Body of pancreas (tissue), 4 donors: ENCODE measurements around the gene SMIM14.

Experiments used
- POLR2A ChIP-seq, 3 donors: fragments of 450-650 bp; IDR thresholded peaks; one replicate each; pipeline ENCODE4 v1.6.1; 2016; ENCODE audit warnings: antibody characterized with exemption in 3 of 3, mild to moderate bottlenecking in 2 of 3
- TF ChIP-seq, protein P1 (sequence below), 7 experiments: fragments of 450-650 bp in 4 of 7; fragments of 200-600 bp in 3 of 7; sonication (generic) in 3 of 7; IDR thresholded peaks; one replicate each; pipeline ENCODE4 v1.5.1; 2016 to 2019; ENCODE audit warnings: antibody characterized with exemption in 7 of 7

DNA sequence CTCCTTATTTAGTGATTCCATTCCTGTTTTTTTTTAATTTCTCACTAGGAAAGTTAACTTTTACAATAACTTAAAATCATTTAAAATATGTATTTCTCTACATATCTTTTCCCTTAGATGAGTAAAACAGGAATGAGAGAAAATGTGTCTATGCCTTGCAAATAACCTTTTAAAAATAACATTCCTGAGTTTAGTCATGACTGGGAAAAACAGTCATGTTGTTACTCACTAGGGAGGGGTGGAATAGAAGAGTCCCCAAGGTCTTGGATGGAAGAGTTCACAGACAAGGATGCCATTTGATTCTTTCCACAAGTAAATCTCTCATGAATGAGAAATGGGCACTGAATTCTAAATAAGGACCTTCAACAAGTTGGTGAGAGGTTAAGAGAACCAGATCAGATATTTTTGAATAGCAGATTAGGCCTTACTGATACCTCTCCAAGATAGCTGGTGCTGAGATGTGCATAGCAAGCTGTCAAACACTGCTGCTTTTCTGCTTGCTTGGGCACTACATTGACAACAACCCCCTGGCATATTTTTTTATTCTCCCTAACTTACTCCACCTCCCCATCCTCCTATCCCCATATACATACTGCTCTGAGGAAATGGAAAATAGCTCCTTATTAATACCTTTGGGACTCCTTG lies 136.5 kb downstream of the SMIM14 start:
- TF ChIP-seq, protein P1, sequence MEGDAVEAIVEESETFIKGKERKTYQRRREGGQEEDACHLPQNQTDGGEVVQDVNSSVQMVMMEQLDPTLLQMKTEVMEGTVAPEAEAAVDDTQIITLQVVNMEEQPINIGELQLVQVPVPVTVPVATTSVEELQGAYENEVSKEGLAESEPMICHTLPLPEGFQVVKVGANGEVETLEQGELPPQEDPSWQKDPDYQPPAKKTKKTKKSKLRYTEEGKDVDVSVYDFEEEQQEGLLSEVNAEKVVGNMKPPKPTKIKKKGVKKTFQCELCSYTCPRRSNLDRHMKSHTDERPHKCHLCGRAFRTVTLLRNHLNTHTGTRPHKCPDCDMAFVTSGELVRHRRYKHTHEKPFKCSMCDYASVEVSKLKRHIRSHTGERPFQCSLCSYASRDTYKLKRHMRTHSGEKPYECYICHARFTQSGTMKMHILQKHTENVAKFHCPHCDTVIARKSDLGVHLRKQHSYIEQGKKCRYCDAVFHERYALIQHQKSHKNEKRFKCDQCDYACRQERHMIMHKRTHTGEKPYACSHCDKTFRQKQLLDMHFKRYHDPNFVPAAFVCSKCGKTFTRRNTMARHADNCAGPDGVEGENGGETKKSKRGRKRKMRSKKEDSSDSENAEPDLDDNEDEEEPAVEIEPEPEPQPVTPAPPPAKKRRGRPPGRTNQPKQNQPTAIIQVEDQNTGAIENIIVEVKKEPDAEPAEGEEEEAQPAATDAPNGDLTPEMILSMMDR (IDR thresholded peaks at IDR 0.05), result no peak
- no peak for TF ChIP-seq POLR2A (IDR thresholded peaks at IDR 0.05)
